ENCODE measurements around the gene GRAMD2A. TPM values are rescaled to one million over a fixed set of nuclear protein-coding genes. Genes with fewer than 3 reads are reported as not detected.

GRAMD2A gene
- total RNA-seq, 4 donors from 2014 or later: 3.6 to 13.1 (median 9.0) TPM

- no peak for DNase-seq (ENCODE audit: low spot score in 2 of 2)
- TF ChIP-seq CTCF (IDR thresholded peaks at IDR 0.05) (no peak), POLR2A (IDR thresholded peaks at IDR 0.05) (no peak), POLR2AphosphoS5 (IDR thresholded peaks at IDR 0.05) (no peak), EP300 (IDR thresholded peaks at IDR 0.05) (no peak)
- Histone ChIP-seq H3K4me3 (no peak overlapping the region), H3K9me3 (no peaks in the 10 kb centered on the region), H3K36me3 (peaks cover 72% of the 10 kb centered on the region), H3K4me1 (peaks cover 24% of the 10 kb centered on the region), H3K27me3 (no peaks in the 10 kb centered on the region), H3K27ac (no peak overlapping the region)
- 80% methylated on average over 4 of the region's 4 CpGs for WGBS
These were observed 19.6 kb upstream of the GRAMD2A start for GRCh38 chr15:72217216-72217615.

GRCh38 chr15:72216079-72216478 is 18.5 kb upstream of the GRAMD2A start:
- DNase-seq (ENCODE audit: low spot score in 2 of 2): no peak
- peaks cover 15% of the 10 kb centered on the region for H3K4me1 ChIP-seq
- no peaks in the 10 kb centered on the region for H3K9me3 ChIP-seq
- no peak overlapping the region for H3K27ac ChIP-seq
- peaks cover 83% of the 10 kb centered on the region for H3K36me3 ChIP-seq
- no peak overlapping the region for H3K4me3 ChIP-seq
- no peaks in the 10 kb centered on the region for H3K27me3 ChIP-seq
- 80% methylated on average over 1 of the region's 1 CpG for WGBS
- TF ChIP-seq CTCF (IDR thresholded peaks at IDR 0.05) (no peak), POLR2A (IDR thresholded peaks at IDR 0.05) (no peak), EP300 (IDR thresholded peaks at IDR 0.05) (no peak), POLR2AphosphoS5 (IDR thresholded peaks at IDR 0.05) (no peak)

GRCh38 chr15:72207558-72208085 is 10.0 kb upstream of the GRAMD2A start:
- Histone ChIP-seq H3K9me3 (no peaks in the 10 kb centered on the region), H3K36me3 (peaks cover 99% of the 10 kb centered on the region), H3K4me3 (no peak overlapping the region)

GRCh38 chr15:72206677-72207000 is 9.1 kb upstream of the GRAMD2A start:
- H3K27ac ChIP-seq: no peak overlapping the region
- no peak for DNase-seq (ENCODE audit: low spot score in 2 of 2)
- no peak overlapping the region for H3K4me3 ChIP-seq
- no peak for TF ChIP-seq EP300 (IDR thresholded peaks at IDR 0.05)
- TF ChIP-seq POLR2A (IDR thresholded peaks at IDR 0.05): no peak
- TF ChIP-seq POLR2AphosphoS5 (IDR thresholded peaks at IDR 0.05): no peak
- no peak for TF ChIP-seq CTCF (IDR thresholded peaks at IDR 0.05)
- no peaks in the 10 kb centered on the region for H3K9me3 ChIP-seq
- WGBS: 88% methylated on average over 2 of the region's 5 CpGs
- peaks cover 25% of the 10 kb centered on the region for H3K4me1 ChIP-seq
- no peaks in the 10 kb centered on the region for H3K27me3 ChIP-seq
- H3K36me3 ChIP-seq: peaks cover 99% of the 10 kb centered on the region

More at GRCh38 chr15:72207558-72208085, 10.0 kb upstream of the GRAMD2A start:
- no peak overlapping the region for H3K27ac ChIP-seq
- no peaks in the 10 kb centered on the region for H3K27me3 ChIP-seq
- TF ChIP-seq CTCF (IDR thresholded peaks at IDR 0.05) (no peak), EP300 (IDR thresholded peaks at IDR 0.05) (no peak), POLR2AphosphoS5 (IDR thresholded peaks at IDR 0.05) (no peak), POLR2A (IDR thresholded peaks at IDR 0.05) (no peak)
- H3K4me1 ChIP-seq: peaks cover 21% of the 10 kb centered on the region
- no peak for DNase-seq (ENCODE audit: low spot score in 2 of 2)

- no peak for TF ChIP-seq CTCF (IDR thresholded peaks at IDR 0.05)
- no peak for TF ChIP-seq POLR2AphosphoS5 (IDR thresholded peaks at IDR 0.05)
- TF ChIP-seq POLR2A (IDR thresholded peaks at IDR 0.05): no peak
- TF ChIP-seq EP300 (IDR thresholded peaks at IDR 0.05): no peak
- Histone ChIP-seq H3K4me3 (no peak overlapping the region), H3K4me1 (peaks cover 25% of the 10 kb centered on the region), H3K27ac (no peak overlapping the region), H3K27me3 (no peaks in the 10 kb centered on the region), H3K36me3 (peaks cover 99% of the 10 kb centered on the region), H3K9me3 (no peaks in the 10 kb centered on the region)
- no peak for DNase-seq (ENCODE audit: low spot score in 2 of 2)
- 82% methylated on average over 10 of the region's 10 CpGs for WGBS
These were observed 8.5 kb upstream of the GRAMD2A start for GRCh38 chr15:72205896-72206676.
